Raji (cell line): ENCODE results near the gene NOS3.
A peak's percentile ranks its signal among the peaks of the same experiment; 100 is the strongest.

Source experiments
- POLR2A ChIP-seq: IDR thresholded peaks from 2 replicates; pipeline ENCODE4 v1.6.1; 2011; ENCODE audit warnings: low read depth, low read length, control low read depth; ENCODE audit not compliant: insufficient read depth

NOS3 gene

GRCh38 chr7:151009327-151010036 lies 18.7 kb downstream of the NOS3 start:
- no peak for TF ChIP-seq POLR2A

GRCh38 chr7:151010037-151010306 lies 19.2 kb downstream of the NOS3 start:
- TF ChIP-seq POLR2A: no peak

- TF ChIP-seq POLR2A: no peak
These were observed 19.7 kb downstream of the NOS3 start for GRCh38 chr7:151010307-151011096.

GRCh38 chr7:151011097-151011409 lies 20.2 kb downstream of the NOS3 start:
- no peak for TF ChIP-seq POLR2A

- TF ChIP-seq POLR2A: no peak
These were observed 21.3 kb downstream of the NOS3 start for GRCh38 chr7:151012031-151012692.

- no peak for TF ChIP-seq POLR2A
These were observed 22.1 kb downstream of the NOS3 start for GRCh38 chr7:151012911-151013347.

GRCh38 chr7:151013356-151013732 lies 22.5 kb downstream of the NOS3 start:
- TF ChIP-seq POLR2A: no peak

- no peak for TF ChIP-seq POLR2A
These were observed 23.1 kb downstream of the NOS3 start for GRCh38 chr7:151013733-151014497.

GRCh38 chr7:151014950-151015349 lies 24.1 kb downstream of the NOS3 start:
- no peak for TF ChIP-seq POLR2A

GRCh38 chr7:151015967-151016366 lies 25.1 kb downstream of the NOS3 start:
- TF ChIP-seq POLR2A: 0 out of 2 replicates have a peak, but pooled peaks have one; percentile 1

- no peak for TF ChIP-seq POLR2A
These were observed 25.7 kb downstream of the NOS3 start for GRCh38 chr7:151016505-151016904.

GRCh38 chr7:151016942-151017341 lies 26.1 kb downstream of the NOS3 start:
- TF ChIP-seq POLR2A: no peak

GRCh38 chr7:151017370-151017952 lies 26.6 kb downstream of the NOS3 start:
- no peak for TF ChIP-seq POLR2A

GRCh38 chr7:151017953-151018420 lies 27.2 kb downstream of the NOS3 start:
- 0 out of 2 replicates have a peak, but pooled peaks have one; percentile 26 for TF ChIP-seq POLR2A
